Thymus (tissue), 14 donors: ENCODE results near the gene ETAA1. TPM values are rescaled to one million over a fixed set of nuclear protein-coding genes. Genes with fewer than 3 reads are reported as not detected.
A peak's percentile ranks its signal among the peaks of the same experiment; 100 is the strongest.

Experiments
- DNase-seq, 9 donors: peaks; one replicate each; pipeline ENCODE4 v3.0.0-alpha.2; 2013; ENCODE audit warnings: low spot score in 9 of 9, low read depth in 6 of 9, missing footprints in 1 of 9
- H3K27ac ChIP-seq, 2 donors: one replicate each; pipeline ENCODE4 v1.5.1; 2013; ENCODE audit warnings: control low read depth in 1 of 2, low read depth in 1 of 2, low read length in 1 of 2, mild to moderate bottlenecking in 1 of 2, moderate library complexity in 1 of 2
- H3K27me3 ChIP-seq, 2 donors: one replicate each; pipeline ENCODE4 v1.5.1; 2013; ENCODE audit warnings: low read length in 1 of 2; ENCODE audit not compliant: control insufficient read depth in 2 of 2, insufficient read depth in 1 of 2
- H3K36me3 ChIP-seq, 2 donors: one replicate each; pipeline ENCODE4 v1.5.1; 2013; ENCODE audit warnings: low read length in 1 of 2, mild to moderate bottlenecking in 1 of 2, moderate library complexity in 1 of 2; ENCODE audit not compliant: control insufficient read depth in 2 of 2, insufficient read depth in 2 of 2
- H3K4me1 ChIP-seq, 2 donors: one replicate each; pipeline ENCODE4 v1.5.1; 2013; ENCODE audit warnings: low read length in 2 of 2; ENCODE audit not compliant: control insufficient read depth in 2 of 2, insufficient read depth in 2 of 2
- H3K4me3 ChIP-seq, 2 donors: one replicate each; pipeline ENCODE4 v1.5.1; 2013; ENCODE audit warnings: low read length in 2 of 2, control low read depth in 1 of 2, mild to moderate bottlenecking in 1 of 2
- H3K9me3 ChIP-seq, 2 donors: one replicate each; pipeline ENCODE4 v1.5.1; 2013; ENCODE audit warnings: low read length in 1 of 2, mild to moderate bottlenecking in 1 of 2; ENCODE audit not compliant: control insufficient read depth in 2 of 2, insufficient read depth in 1 of 2
- WGBS: extraction: QIAGEN DNeasy Blood & Tissue Kit; methylation state at CpG from one replicate; pipeline ENCODE4 v1.1.7; 2013; 5-methylcytosine and 5-hydroxymethylcytosine counted together
- long read RNA-seq, 10 donors: transcript quantifications; one replicate each; lab custom pipeline, GENCODE V29; 2026
- polyA plus RNA-seq: library from polyadenylated mRNA; stranded (reverse); fragments of 200-250 nt; gene quantifications from one replicate; pipeline ENCODE4 v1.2.3, GENCODE V29; 2013
- total RNA-seq: library from RNA; stranded (reverse); fragments of 120-200 nt; gene quantifications from one replicate; pipeline ENCODE4 v1.2.4, GENCODE V29; 2013
- donor health status: healthy.

The ETAA1 gene
- total RNA-seq (19.3 TPM), polyA plus RNA-seq (19.8 TPM)
- long read RNA-seq, donor 1 = 0 reads
- long read RNA-seq, donor 2, partial matches to known transcripts = 6 of 10 reads
- long read RNA-seq, donor 2, other reads (novel, unspliced or antisense) = 0 of 10 reads
- long read RNA-seq, donor 3, partial matches to known transcripts = 6 of 9 reads
- long read RNA-seq, donor 3, other reads (novel, unspliced or antisense) = 0 of 9 reads
- long read RNA-seq, donor 4, partial matches to known transcripts = 0 of 1 reads
- long read RNA-seq, donor 4, other reads (novel, unspliced or antisense) = 0 of 1 reads
- long read RNA-seq, donor 5, partial matches to known transcripts = 6 of 7 reads
- long read RNA-seq, donor 5, other reads (novel, unspliced or antisense) = 0 of 7 reads
- long read RNA-seq, donor 6, partial matches to known transcripts = 0 of 2 reads
- long read RNA-seq, donor 6, other reads (novel, unspliced or antisense) = 0 of 2 reads
- long read RNA-seq, donor 7, partial matches to known transcripts = 0 of 1 reads
- long read RNA-seq, donor 7, other reads (novel, unspliced or antisense) = 0 of 1 reads
- long read RNA-seq, donor 8 = 0 reads
- long read RNA-seq, donor 9, partial matches to known transcripts = 0 of 1 reads
- long read RNA-seq, donor 9, other reads (novel, unspliced or antisense) = 0 of 1 reads
- long read RNA-seq, donor 10 = 0 reads

- Histone ChIP-seq H3K27ac (peak within 1 kb of the TSS; percentile 93 to 98), H3K9me3 (no peaks in the 10 kb centered on the region), H3K36me3 (no peaks in the 10 kb centered on the region), H3K27me3 (no peaks in the 10 kb centered on the region), H3K4me1 (no peaks in the 10 kb centered on the region), H3K4me3 (peak within 1 kb of the TSS; percentile 65 to 87)
- DNase-seq = peak; percentile 74 to 96 (median 90)
- WGBS = under 1% methylated on average over 61 of the region's 61 CpGs
Measured at GRCh38 chr2:67397143-67397986, at the start of gene ETAA1. ETAA1 (plus strand) TSS chr2:67397333; CDS start chr2:67397449, 116 bp downstream.

GRCh38 chr2:67366832-67367412, 30.2 kb upstream of the ETAA1 start:
- no peak overlapping the region for H3K4me3 ChIP-seq
- DNase-seq = no peak
- no peaks in the 10 kb centered on the region for H3K27me3 ChIP-seq
- no peaks in the 10 kb centered on the region for H3K36me3 ChIP-seq
- no peaks in the 10 kb centered on the region for H3K9me3 ChIP-seq
- no peaks in the 10 kb centered on the region for H3K4me1 ChIP-seq
- no peak overlapping the region for H3K27ac ChIP-seq

GRCh38 chr2:67374481-67374880, 22.7 kb upstream of the ETAA1 start:
- H3K4me1 ChIP-seq = no peaks in the 10 kb centered on the region
- no peak for DNase-seq
- H3K36me3 ChIP-seq = no peaks in the 10 kb centered on the region
- no peaks in the 10 kb centered on the region for H3K9me3 ChIP-seq
- H3K27ac ChIP-seq = no peak overlapping the region
- no peaks in the 10 kb centered on the region for H3K27me3 ChIP-seq
- H3K4me3 ChIP-seq = no peak overlapping the region
- 68% methylated on average over 2 of the region's 2 CpGs for WGBS

- Histone ChIP-seq H3K27me3 (no peaks in the 10 kb centered on the region), H3K36me3 (no peaks in the 10 kb centered on the region), H3K27ac (no peak overlapping the region), H3K4me3 (no peak overlapping the region), H3K9me3 (no peaks in the 10 kb centered on the region), H3K4me1 (no peaks in the 10 kb centered on the region)
- no peak for DNase-seq
- WGBS = 84% methylated on average over 1 of the region's 1 CpG
Measured at GRCh38 chr2:67374949-67375348, 22.2 kb upstream of the ETAA1 start.

GRCh38 chr2:67378555-67378954, 18.6 kb upstream of the ETAA1 start:
- Histone ChIP-seq H3K36me3 (no peaks in the 10 kb centered on the region), H3K4me3 (no peak overlapping the region), H3K27me3 (no peaks in the 10 kb centered on the region), H3K4me1 (no peaks in the 10 kb centered on the region), H3K9me3 (no peaks in the 10 kb centered on the region), H3K27ac (no peak overlapping the region)
- DNase-seq = no peak
- whole genome bisulfite sequencing = 94% methylated on average over 1 of the region's 1 CpG

- Histone ChIP-seq H3K27me3 (no peaks in the 10 kb centered on the region), H3K27ac (no peak overlapping the region), H3K4me3 (no peak overlapping the region), H3K36me3 (no peaks in the 10 kb centered on the region), H3K9me3 (no peaks in the 10 kb centered on the region), H3K4me1 (no peaks in the 10 kb centered on the region)
- DNase-seq = no peak
- WGBS = 89% methylated on average over 1 of the region's 1 CpG
Measured at GRCh38 chr2:67379048-67379447, 18.1 kb upstream of the ETAA1 start.

GRCh38 chr2:67384123-67384822, 12.9 kb upstream of the ETAA1 start:
- H3K27ac ChIP-seq = no peak overlapping the region
- H3K9me3 ChIP-seq = no peaks in the 10 kb centered on the region
- H3K36me3 ChIP-seq = no peaks in the 10 kb centered on the region
- H3K4me1 ChIP-seq = no peaks in the 10 kb centered on the region
- H3K27me3 ChIP-seq = no peaks in the 10 kb centered on the region
- DNase-seq = no peak
- WGBS = 52% methylated on average over 3 of the region's 3 CpGs
- H3K4me3 ChIP-seq = no peak overlapping the region

- H3K4me3 ChIP-seq = no peak overlapping the region
- no peaks in the 10 kb centered on the region for H3K27me3 ChIP-seq
- WGBS = over 99% methylated on average over 2 of the region's 2 CpGs
- H3K27ac ChIP-seq = no peak overlapping the region
- no peaks in the 10 kb centered on the region for H3K36me3 ChIP-seq
- H3K9me3 ChIP-seq = no peaks in the 10 kb centered on the region
- H3K4me1 ChIP-seq = no peaks in the 10 kb centered on the region
- DNase-seq = no peak
Measured at GRCh38 chr2:67388680-67389079, 8.5 kb upstream of the ETAA1 start.
